ENCODE results near the gene EPAS1. TPM values are rescaled to one million over a fixed set of nuclear protein-coding genes. Genes with fewer than 3 reads are reported as not detected.

Gene EPAS1
- total and polyA plus RNA-seq, 9 of the 15 experiments (the other 6 are each of a cell fraction or from before 2014, with no cell fraction given), result 0.25 to 11.2 (median 4.1) TPM

DNA sequence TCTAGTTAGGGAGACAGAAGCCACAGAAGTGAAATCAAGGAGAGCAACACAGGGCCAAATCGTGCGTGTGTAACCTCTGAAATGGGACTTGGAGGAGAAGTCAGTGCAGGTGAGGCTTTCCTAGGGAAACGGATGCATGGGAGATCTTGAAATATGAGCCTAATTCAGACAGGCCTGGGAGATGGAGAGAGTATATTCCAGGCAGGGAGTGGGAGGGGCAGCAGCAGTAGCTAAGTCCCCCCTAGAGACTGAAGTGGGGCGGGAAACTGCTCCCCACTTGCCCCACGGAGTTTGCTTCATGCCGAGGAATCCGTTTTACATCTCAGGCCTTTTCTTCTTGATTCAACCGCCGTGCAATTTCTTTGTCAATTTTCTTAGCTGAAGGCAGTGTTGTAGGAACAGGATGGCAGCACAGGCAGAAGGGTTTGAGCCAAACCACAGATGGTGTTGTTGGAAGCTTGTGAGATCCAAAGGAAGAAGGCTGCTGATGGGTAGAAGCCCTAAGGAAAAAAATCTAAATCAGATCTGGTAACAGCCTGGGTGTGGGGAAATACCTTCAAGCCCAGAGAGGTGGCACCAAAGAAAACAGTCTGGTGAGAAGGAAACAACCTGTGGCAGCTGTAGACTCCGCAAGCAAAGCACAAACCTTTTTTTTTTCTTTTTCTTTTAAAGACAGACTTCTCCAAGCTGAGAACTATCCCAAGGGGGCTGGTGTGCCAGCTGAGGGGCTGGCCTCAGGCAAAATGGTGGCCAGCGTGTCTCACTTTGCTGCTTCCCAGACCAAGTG, 40.2 kb downstream of the EPAS1 start:
- BruUV-seq (replicated peaks), result no TSS peak
- H3K27me3 ChIP-seq (ENCODE audit: control insufficient read depth in 2 of 2, insufficient read depth in 2 of 2, low read length in 2 of 2), result no peaks in the 10 kb centered on the region
- DNase-seq (ENCODE audit: extremely low read depth in 1 of 4, low spot score in 3 of 4) (no peak), ATAC-seq (no peak), FAIRE-seq (no peak)
- 0 out of 2 replicates have a peak, but pooled peaks cover under 1% of the 10 kb centered on the region for H4K20me1 ChIP-seq (replicated peaks; ENCODE audit: control insufficient read depth, insufficient read depth, low read length)
- in situ Hi-C loops (cut with MboI), result no loop called here
- CTCF ChIA-PET (ENCODE audit: low intra/inter-chr PET ratio), result no interaction called here
- H3K9ac ChIP-seq (ENCODE audit: insufficient read depth in 1 of 2, low read depth in 2 of 2, low read length in 2 of 2), result no peak overlapping the region; a peak in 1 of 4 replicates
- 73% methylated on average over 11 of the region's 11 CpGs for WGBS (ENCODE audit: insufficient coverage, low coverage, missing lambda C conversion rate)
- no peaks in the 10 kb centered on the region for H3K9me3 ChIP-seq (replicated peaks; ENCODE audit: control insufficient read depth, insufficient read depth, low read depth, low read length)
- no peaks in the 10 kb centered on the region for H3K79me2 ChIP-seq (ENCODE audit: control insufficient read depth, insufficient read depth, low read length)
- intact Hi-C loops (cut with micrococcal nuclease), result no loop called here
- H2AFZ ChIP-seq (ENCODE audit: low read depth, low read length), result no peak overlapping the region
- POLR2A ChIA-PET, result interaction anchor here (1.2 to 1.3 kb wide), 2 partner anchors 10 to 21 kb away, joined by 3 to 4 read pairs; no protein-coding TSS in a partner anchor
- no peak overlapping the region for H3K4me2 ChIP-seq (ENCODE audit: insufficient read depth, low read length)
- H3K4me3 ChIP-seq, result no peak overlapping the region
- H3K27ac ChIP-seq (ENCODE audit: extremely low read depth, low read depth, low read length), result no peak overlapping the region
- H3K9me1 ChIP-seq (ENCODE audit: control insufficient read depth, insufficient read depth, low read length), result no peaks in the 10 kb centered on the region
- peaks cover 20 to 39% of the 10 kb centered on the region in 2 experiments for H3K4me1 ChIP-seq (replicated peaks in 1 of 2; ENCODE audit: control insufficient read depth in 2 of 2, insufficient read depth in 2 of 2, low read length in 2 of 2)
- H3K36me3 ChIP-seq (ENCODE audit: control insufficient read depth, insufficient read depth, low read length), result no peaks in the 10 kb centered on the region
- TF ChIP-seq NCOA1 (IDR thresholded peaks at IDR 0.05; ENCODE audit: low read depth) (no peak), HLTF (IDR thresholded peaks at IDR 0.05) (no peak), YBX1 (IDR thresholded peaks at IDR 0.05) (no peak), CREBBP (IDR thresholded peaks at IDR 0.05; ENCODE audit: low read depth, low read length) (no peak), NR2C2 (CRISPR knock-in tag; IDR thresholded peaks at IDR 0.05) (no peak), NR2C2 (tag; IDR thresholded peaks at IDR 0.05) (no peak), COPS2 (conservative IDR thresholded peaks at IDR 0.05) (no peak), FOSL1 (tag; conservative IDR thresholded peaks at IDR 0.05) (no peak), PRPF4 (IDR thresholded peaks at IDR 0.05; ENCODE audit: insufficient read depth, low read depth, low read length, poor library complexity, severe bottlenecking) (no peak), ZNF24 (IDR thresholded peaks at IDR 0.05) (no peak), ZFP30 (CRISPR knock-in tag; IDR thresholded peaks at IDR 0.05; ENCODE audit: borderline replicate concordance) (no peak)
- TF ChIP-seq, protein P1, sequence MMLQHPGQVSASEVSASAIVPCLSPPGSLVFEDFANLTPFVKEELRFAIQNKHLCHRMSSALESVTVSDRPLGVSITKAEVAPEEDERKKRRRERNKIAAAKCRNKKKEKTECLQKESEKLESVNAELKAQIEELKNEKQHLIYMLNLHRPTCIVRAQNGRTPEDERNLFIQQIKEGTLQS (IDR thresholded peaks at IDR 0.05), result no peak
- TF ChIP-seq, protein P1 (CRISPR knock-in tag; conservative IDR thresholded peaks at IDR 0.05), result no peak
- TF ChIP-seq, protein P2, sequence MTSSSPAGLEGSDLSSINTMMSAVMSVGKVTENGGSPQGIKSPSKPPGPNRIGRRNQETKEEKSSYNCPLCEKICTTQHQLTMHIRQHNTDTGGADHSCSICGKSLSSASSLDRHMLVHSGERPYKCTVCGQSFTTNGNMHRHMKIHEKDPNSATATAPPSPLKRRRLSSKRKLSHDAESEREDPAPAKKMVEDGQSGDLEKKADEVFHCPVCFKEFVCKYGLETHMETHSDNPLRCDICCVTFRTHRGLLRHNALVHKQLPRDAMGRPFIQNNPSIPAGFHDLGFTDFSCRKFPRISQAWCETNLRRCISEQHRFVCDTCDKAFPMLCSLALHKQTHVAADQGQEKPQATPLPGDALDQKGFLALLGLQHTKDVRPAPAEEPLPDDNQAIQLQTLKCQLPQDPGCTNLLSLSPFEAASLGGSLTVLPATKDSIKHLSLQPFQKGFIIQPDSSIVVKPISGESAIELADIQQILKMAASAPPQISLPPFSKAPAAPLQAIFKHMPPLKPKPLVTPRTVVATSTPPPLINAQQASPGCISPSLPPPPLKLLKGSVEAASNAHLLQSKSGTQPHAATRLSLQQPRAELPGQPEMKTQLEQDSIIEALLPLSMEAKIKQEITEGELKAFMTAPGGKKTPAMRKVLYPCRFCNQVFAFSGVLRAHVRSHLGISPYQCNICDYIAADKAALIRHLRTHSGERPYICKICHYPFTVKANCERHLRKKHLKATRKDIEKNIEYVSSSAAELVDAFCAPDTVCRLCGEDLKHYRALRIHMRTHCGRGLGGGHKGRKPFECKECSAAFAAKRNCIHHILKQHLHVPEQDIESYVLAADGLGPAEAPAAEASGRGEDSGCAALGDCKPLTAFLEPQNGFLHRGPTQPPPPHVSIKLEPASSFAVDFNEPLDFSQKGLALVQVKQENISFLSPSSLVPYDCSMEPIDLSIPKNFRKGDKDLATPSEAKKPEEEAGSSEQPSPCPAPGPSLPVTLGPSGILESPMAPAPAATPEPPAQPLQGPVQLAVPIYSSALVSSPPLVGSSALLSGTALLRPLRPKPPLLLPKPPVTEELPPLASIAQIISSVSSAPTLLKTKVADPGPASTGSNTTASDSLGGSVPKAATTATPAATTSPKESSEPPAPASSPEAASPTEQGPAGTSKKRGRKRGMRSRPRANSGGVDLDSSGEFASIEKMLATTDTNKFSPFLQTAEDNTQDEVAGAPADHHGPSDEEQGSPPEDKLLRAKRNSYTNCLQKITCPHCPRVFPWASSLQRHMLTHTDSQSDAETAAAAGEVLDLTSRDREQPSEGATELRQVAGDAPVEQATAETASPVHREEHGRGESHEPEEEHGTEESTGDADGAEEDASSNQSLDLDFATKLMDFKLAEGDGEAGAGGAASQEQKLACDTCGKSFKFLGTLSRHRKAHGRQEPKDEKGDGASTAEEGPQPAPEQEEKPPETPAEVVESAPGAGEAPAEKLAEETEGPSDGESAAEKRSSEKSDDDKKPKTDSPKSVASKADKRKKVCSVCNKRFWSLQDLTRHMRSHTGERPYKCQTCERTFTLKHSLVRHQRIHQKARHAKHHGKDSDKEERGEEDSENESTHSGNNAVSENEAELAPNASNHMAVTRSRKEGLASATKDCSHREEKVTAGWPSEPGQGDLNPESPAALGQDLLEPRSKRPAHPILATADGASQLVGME (CRISPR knock-in tag; IDR thresholded peaks at IDR 0.05), result no peak
- TF ChIP-seq, protein P3, sequence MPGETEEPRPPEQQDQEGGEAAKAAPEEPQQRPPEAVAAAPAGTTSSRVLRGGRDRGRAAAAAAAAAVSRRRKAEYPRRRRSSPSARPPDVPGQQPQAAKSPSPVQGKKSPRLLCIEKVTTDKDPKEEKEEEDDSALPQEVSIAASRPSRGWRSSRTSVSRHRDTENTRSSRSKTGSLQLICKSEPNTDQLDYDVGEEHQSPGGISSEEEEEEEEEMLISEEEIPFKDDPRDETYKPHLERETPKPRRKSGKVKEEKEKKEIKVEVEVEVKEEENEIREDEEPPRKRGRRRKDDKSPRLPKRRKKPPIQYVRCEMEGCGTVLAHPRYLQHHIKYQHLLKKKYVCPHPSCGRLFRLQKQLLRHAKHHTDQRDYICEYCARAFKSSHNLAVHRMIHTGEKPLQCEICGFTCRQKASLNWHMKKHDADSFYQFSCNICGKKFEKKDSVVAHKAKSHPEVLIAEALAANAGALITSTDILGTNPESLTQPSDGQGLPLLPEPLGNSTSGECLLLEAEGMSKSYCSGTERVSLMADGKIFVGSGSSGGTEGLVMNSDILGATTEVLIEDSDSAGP (CRISPR knock-in tag; IDR thresholded peaks at IDR 0.05), result no peak
